Measurements from ENCODE around the gene GABRP.
A peak's percentile ranks its signal among the peaks of the same experiment; 100 is the strongest.
"Not testable (repeated sequence)": the region's sequence is repeated elsewhere in the genome, so short reads cannot be mapped to it uniquely, and the experiment has no call there.

GABRP gene

DNA sequence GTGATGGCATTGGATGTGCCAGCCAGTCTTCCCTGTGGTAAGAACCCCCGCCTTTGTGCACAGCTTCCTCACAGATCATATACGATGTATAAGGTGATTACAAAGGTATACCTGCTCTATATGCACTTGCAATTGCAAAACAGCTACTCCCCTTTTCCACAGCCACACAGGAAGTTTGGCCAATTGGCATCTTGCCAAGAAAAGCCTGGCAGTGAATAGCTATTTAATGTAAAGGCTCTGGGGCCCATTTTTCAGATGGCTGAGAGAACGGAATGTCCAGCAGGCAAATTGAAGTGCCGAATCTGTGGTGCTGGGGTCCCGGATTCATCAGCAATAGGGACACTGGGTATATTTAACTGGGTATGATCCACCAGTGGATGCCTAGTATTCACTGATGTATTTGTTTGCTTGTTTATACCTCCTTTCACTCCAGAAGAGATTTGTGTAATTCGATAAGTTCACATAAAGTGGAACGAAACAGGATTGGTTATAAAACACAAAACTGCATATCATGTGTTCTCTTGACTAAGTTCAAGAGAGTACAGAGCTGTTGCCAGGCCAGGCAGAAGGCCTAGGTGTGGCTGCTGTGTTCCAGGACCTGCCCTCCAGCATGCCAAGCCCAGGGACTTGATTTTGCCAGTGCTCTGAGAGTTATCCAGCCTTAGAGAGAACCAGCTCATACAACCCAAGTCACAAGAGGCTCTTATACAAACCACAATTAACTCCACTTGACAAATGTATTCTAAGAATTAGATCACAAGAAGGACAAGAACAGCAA, 27.7 kb upstream of the GABRP start:
- no peak for DNase-seq (ENCODE audit: low read depth in 2 of 2)

DNA sequence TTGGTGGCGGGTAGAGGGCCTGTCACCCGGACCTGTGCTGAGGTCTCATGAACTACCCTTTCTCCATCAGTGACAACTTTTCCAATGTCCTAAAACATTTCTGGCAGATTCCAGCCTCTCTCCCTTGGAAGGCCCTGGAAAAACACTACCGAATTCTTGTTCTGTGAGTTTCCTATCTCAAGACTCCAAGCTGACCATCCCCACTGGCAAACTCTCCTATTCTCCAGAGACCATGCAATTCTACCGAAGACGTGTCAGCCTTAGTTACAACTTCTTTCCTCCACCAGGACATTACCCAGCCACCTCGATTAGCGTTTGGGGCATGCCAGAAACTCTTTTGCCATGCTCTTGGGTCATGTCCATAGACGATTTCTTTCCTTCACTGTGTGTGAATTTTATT, 26.8 kb upstream of the GABRP start:
- no peak for DNase-seq (ENCODE audit: low read depth in 2 of 2)

DNA sequence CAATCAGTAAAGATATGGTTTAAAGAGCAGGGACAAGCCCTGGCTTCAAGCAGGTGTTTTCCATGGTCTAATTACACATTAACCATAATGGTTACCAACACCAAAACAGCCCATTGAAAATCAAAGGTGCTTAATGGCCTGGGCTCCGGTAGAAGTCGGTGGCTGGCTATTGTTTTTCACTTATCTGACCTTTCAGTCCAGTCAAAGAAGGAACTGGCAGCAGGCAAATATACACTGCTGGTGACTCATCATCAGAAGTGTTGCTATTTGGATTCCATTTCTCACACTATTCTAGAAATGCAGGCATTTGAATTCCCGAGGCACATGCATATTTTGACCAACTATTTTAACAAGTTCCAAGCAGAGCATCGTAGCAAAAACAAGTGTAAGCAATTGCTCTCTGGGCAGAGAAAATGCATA, 26.3 kb upstream of the GABRP start:
- DNase-seq (ENCODE audit: low read depth in 2 of 2) = no peak

DNA sequence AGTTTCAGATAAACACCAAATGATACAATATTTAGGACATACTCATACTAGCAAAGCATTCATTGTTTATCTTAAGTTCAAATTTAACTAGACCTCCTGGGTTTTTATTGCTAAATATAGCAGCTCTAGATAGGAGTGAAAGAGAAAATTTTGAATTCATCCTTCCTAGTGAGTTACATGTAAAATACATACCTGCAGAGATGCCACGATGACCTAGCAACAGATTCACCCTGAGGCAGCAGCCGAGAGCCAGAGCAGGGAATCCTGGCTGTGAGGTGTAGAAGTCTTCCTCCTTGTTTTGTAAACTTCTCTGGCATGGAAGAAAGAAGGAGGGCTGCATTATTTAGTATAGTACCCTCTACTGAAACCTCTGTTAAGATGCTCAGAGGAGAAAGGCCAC, 25.9 kb upstream of the GABRP start:
- no peak for DNase-seq (ENCODE audit: low read depth in 2 of 2)

DNA sequence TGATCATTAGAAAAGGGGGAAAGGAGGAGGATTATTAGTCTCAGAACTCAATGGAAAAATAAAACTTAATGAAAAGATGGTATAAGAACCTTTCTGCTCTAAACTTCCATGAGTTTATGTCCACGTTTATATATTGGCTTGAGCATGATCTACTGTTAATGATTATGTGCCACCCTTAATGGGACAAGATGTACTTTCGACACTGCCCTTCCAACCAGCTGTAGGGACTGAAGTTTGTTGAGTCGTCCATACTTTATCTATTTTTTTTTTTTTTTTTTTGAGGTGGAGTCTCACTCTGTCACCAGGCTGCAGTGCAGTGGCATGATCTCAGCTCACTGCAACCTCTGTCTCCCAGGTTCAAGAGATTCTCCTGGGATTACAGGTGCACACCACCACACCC, 25.0 kb upstream of the GABRP start:
- no peak for DNase-seq (ENCODE audit: low read depth in 2 of 2)

DNA sequence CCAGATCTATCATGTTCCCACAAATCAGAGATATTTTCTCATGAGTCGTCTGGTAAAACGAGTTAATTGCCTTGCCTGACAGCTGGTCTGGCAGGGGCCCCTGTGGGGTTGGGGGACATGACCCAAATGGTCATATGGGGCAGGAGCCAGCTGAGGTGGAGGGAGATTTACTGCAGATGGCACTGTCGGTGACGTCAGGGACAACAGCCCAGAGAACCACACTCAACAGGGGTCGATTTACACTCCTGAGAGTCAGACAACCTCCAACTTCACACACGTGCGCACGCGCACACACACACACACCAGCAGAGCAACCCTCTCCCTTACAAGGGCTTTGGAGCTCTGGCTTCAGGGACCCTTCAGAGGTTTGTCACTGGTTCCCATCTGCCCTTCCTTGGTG, 23.4 kb upstream of the GABRP start:
- DNase-seq (ENCODE audit: low read depth in 2 of 2) = no peak

DNA sequence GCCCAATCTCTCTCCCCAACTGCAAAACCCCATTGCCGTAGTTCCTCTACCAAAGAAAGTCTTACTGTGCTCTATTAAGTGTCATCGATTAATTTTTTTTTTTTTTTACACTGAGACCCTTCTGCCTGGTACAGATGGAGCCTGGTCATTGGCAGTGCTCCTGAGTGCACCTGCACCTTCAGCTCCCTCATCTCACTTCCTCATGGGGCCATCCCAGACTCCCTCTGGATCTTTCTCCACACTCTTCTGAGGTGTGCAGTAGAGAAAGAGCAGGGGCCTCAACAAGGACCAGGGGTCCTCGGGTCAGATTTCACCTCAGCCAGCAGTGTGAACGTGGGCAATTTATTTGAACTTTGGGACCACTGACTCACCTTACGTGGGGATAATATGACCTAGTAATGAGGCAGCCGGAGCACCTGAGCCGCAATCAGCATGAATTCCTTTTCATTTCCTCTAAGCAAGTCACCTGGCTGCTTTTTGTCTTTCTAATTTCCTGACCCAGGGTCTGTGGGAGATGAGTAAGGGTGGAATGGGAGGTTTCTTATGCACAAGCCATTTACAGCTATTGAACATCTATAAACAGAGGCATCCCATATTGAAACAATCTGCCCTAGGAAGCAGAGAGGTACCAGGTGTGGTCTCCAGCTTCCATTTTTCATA, 22.3 kb upstream of the GABRP start:
- no peak for DNase-seq (ENCODE audit: low read depth in 2 of 2)

DNA sequence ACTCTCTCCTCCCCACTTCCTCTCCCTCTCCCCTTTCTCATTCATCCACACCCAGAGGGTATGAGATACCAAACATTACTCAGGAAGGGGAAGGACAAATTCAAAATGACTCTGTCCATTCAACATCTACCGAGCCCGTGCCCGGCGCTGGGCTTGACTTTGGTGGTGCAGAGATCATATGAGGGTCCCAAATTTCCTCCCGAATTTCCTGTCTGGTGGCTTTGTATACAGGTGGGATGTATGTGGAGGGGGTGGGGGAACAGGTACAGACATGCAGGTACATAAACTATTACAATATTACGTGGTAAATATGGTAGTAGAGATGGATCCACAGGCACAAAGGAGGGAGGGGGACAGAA, 21.8 kb upstream of the GABRP start:
- DNase-seq (ENCODE audit: low read depth in 2 of 2) = no peak

DNA sequence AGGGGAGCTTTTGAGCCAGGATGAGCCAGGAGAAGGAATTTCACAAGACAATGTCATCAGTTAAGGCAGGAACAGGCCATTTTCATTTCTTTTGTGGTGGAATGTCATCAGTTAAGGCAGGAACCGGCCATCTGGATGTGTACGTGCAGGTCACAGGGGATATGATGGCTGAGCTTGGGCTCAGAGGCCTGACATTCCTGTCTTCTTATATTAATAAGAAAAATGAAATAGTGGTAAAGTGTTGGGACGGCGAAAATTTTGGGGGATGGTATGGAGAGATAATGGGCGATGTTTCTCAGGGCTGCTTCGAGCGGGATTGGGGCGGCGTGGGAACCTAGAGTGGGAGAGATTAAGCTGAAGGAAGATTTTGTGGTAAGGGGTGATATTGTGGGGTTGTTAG, 21.2 kb upstream of the GABRP start:
- DNase-seq (ENCODE audit: low read depth in 2 of 2) = not testable (repeated sequence)

DNA sequence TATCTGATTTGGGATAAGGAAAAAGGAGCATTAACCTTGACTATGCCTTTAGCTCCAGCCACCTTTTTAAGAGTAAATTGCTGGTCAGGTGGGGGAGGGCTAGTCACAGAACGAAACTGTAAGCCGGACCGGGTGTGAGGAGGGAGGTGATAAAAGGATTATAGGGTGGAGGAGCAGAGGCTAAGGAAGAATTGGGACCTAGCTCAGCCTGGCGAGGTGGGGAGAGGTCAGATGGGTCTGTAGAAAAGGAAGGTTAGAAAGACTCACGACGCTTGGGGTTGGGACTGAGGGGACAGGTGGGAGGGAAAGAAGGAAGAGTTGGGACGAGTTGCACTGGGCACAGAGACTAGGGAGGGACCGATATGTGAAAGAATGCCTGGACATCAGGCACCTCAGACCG, 17.7 kb upstream of the GABRP start:
- not testable (repeated sequence) for DNase-seq (ENCODE audit: low read depth in 2 of 2)

DNA sequence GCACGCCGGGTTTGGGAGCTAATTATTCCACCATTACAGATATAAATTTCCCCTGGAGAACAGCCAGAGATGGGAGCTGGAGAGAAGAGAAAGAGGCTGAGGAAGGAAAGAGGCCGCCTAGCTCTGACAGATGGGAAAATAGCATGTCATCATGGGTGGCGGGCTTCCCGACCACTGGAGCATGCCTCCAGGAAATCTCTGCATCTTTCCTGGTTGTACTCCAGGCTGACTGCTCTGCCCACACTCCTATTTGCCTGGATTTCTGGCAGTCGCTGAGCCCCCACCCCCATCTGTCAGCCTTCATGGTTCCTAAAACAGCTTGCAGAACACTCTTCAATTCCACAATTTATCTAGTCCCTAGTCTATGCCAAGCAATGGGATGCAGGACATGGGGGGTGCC, 14.3 kb upstream of the GABRP start:
- no peak for DNase-seq (ENCODE audit: low read depth in 2 of 2)

DNA sequence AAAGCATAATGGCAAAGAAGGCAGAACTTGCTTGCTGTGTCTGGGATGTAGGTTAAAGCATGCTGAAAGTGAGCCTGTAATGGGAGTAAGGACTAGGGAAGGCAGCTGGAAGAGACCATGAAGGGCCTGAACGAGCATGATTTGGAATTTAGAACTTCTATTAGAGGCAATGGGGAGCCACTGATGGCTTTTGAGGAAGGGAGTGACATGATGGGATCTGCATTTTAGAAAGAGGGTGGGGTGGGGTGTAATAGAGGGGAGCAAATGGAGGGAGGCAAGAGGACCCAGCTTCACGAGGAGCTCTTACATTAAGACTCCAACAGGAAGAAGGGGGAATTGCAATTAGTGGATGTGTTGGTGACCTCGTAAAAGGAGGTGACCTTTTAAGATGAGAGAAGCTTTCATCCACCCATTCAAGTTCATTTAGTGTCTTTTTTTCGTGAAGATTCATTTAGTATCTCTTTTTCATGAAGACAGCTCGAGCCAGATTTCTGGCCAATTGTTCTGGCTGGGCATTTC, 13.6 kb upstream of the GABRP start:
- no peak for DNase-seq (ENCODE audit: low read depth in 2 of 2)

DNA sequence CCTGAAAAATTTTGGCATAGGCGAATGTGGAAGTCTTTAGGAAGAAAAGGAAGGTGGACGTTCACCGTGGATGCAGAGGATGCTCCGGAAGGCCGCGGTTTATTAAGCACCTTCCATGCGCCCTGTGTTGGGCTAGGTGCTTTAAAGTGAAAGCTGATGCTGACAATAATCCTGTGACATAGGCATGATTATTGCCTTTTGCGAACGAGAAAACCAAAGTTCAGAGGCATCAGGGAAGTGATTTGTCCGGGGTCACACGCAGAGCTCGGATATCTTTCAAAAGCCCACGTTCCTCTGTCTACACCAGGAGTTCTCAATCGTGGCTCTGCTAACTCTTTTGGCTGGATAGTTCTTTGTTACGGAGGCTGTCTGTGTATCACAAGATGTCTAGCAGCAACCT, 12.0 kb upstream of the GABRP start:
- DNase-seq (ENCODE audit: low read depth in 2 of 2) = no peak

DNA sequence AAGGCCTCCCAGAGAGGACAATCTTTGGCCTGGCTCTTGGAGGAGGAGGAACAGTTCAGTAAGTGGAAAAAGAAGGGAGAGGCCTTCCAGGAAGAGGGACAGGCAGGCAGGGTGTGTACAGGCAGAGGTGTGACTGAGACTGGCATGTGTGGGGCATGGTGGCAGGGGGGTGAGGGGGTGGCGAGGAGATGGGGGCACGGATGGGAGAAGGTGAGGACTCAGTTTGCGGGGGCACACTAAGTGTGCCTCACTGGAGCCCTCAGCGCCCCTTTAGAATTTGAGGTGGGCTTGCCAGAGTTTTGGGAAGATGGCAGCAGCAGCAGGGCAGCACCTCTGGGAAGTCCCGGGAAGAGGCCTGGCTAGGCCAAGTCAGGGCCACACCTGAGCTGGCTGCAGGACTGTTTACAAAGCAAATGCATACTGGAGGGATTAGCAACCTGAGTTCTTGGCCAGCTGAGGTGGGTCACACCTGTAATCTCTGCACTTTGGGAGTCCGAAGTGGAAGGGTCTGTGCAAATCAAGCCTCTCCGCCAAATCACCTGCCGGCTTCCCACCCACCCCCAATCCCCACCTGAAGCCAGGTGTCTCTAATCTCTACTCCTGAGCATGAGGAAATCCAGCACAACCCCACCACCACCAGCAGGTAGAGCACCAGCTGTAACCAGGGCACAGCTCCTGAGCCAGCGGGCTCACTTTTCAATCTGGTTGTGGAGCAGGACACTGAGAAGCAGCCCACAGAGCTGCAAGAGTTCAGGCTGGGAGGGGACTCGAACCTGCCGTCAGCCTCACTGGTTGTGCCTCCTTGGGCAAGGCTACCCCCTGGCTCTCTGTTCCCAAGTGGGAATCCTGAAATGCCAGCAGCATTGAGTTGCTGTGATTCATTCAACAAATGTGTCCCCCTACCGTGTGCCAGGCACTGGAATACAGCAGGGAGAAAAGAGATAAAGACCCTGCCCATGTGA, 10.2 kb upstream of the GABRP start:
- DNase-seq (ENCODE audit: low read depth in 2 of 2) = no peak

DNA sequence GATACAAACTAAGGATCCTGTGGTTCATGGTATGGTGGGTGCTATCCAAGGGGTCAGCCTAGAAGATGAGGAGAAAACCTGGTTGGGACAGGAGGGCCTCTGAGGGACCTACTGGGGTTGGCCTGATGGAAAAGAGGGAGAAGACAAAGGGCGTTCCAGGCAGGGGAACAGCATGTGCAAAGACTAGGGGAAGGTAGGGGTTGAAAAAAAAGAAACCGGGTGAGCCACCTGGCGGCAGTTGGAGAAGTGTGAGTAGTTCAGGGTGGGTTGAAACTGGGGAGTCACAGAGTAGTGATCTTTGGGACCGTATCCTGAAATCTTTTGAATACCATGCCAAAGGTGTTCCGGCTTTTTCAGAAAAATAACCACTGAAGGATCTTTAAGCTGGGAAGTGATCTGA, 8.7 kb upstream of the GABRP start:
- DNase-seq (ENCODE audit: low read depth in 2 of 2) = no peak

DNA sequence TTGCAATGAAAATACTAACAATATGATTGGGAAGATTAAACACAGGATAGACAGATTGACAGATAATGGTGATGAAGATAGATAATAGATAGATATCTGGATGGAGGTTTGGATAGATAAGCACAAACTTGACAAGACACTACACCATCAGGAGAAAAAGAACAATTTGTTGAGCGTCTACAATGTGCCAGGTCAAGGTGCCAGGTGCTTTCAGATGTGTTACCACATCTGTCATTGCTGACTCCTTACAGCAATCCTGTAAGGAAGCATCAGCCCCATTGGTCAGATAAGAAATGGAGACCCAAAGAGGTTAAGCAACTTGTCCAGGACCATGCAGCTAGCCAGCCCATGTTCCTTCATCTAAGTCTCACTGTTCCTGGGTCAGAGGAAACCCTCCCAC, 1.6 kb upstream of the GABRP start:
- no peak for DNase-seq (ENCODE audit: low read depth in 2 of 2)

DNA sequence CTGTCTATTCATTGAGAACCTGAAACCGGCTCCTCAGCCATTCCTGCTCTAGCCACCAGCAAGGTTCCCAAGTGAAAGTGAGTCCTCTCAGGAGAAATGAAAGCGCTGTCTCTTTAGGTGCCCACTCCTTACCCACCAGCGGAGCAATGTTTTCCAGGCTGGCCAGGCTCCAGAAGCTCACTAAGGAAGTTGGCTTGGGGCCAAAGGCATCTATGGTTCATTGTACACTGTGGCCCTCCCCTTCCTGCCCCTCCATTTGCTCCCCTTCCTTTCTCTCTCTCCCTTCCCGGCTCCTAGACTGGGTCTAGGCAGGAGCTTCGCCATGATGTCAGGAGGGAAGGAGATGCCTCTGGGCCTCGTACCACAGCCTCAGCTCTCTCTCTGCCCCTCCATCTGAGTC, 1.1 kb upstream of the GABRP start:
- no peak for DNase-seq (ENCODE audit: low read depth in 2 of 2)

DNA sequence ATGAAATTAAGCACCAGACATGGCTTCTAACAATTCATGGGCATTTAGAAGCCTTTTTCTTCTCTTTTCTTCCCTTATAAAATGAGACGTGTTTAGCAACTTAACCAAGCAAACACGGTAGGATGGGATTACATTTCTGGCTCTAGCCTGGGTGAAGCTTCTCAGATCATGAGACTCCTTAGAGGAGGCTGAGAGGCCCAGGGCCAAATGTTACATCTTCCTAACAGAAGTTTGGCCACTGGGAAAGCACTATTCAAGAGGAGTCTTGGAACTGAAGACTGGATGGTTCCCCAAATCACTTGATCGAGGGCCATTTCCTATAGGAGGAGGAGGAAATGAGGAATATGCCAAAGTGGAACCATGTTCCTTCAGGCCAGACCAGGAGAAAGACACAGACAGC, 1.9 kb downstream of the GABRP start:
- no peak for DNase-seq (ENCODE audit: low read depth in 2 of 2)

DNA sequence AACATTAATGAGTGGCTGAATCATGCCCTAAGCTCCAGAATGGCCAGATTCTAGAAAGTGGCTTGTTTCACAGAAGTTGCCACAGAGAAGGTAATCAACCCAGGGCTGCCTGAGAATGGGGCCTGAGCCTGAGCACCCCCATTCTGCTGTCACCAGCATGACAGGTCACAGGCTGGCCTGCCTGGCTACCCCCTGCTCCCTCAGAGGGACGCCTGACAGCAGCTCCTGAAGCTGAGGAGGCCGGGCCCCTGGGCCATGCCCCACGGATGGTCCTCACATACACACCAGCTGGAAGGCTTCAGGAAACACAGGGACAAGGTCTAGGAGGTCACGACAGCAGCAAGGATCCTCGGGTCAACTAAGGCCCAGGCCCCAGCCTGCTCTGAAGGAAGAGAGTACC, 3.7 kb downstream of the GABRP start:
- DNase-seq (ENCODE audit: low read depth in 2 of 2) = no peak

DNA sequence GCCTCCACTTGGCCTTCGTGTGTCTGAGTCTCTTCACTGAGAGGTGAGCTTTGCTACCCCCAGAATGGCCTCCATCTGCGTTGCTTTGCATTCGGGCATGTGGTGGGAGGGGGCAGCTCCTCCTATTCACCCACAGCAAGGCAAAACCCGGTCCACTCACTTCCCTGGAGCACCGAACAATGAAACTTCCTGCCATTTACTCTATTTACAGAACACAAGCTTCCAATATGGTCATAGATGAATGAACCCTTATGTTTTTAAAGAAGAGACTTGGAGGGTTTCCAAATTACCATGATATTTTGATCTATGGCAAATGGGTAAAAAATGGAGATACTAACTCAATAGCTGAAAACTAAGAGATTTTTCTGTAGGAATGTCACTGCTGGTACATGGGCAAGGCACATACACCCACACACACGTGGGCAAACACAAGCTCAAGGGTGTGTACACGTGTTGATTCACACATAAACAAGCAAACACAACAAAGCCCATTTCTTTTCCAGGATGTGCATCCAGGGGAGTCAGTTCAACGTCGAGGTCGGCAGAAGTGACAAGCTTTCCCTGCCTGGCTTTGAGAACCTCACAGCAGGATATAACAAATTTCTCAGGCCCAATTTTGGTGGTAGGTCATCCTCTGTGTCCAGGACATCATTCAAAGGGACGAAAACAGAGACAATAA, 5.2 kb downstream of the GABRP start:
- DNase-seq (ENCODE audit: low read depth in 2 of 2) = no peak

DNA sequence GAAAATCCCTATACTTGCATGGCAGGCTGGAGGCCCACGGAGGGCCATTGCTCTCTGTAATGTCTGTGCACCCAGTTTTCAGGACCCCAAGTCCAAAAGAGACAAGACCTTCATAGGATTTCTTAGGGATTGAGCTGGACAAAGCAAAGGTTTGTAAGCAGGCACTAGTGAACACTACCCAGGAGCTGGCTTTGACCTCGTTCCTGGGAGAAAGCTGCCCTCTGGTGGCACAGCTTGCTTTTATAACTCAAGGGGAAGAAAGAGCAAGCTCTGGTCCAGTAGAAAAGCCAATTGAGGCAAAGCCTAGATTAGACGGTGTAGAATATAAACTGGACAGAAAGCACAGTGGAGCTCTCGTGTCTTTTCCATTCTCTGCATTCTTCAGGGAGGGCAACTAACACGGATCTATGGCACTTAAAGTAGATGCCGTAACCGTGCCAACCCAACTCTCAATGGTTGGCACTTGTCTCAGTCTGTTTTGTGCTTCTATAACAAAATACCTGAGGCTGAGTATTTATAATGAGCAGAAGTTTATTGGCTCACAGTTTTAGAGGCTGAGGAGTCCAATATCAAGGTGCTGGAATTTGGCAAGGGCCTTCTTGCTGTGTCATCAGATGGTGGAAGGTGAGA, 7.9 kb downstream of the GABRP start:
- DNase-seq (ENCODE audit: low read depth in 2 of 2) = peak in 1 of 2 donors; percentile 2
